HUES48 (cell line): Measurements from ENCODE around the gene ARL4A.
A peak's percentile ranks its signal among the peaks of the same experiment; 100 is the strongest.

ENCODE experiments used
- H3K27ac ChIP-seq: one replicate; pipeline ENCODE4 v1.7.0; 2013; ENCODE audit warnings: low read depth, low read length, inconsistent platforms
- H3K27me3 ChIP-seq: 2 replicates; pipeline ENCODE4 v1.6.1; 2013; ENCODE audit warnings: mild to moderate bottlenecking, low read length; ENCODE audit not compliant: control insufficient read depth, insufficient read depth
- H3K36me3 ChIP-seq: 2 replicates; pipeline ENCODE4 v1.6.1; 2013; ENCODE audit warnings: low read length; ENCODE audit not compliant: control insufficient read depth, insufficient read depth
- H3K4me1 ChIP-seq: 2 replicates; pipeline ENCODE4 v1.6.1; 2013; ENCODE audit warnings: mild to moderate bottlenecking, low read length; ENCODE audit not compliant: control insufficient read depth, insufficient read depth
- H3K4me3 ChIP-seq: 2 replicates; pipeline ENCODE4 v1.5.1; 2013; ENCODE audit warnings: mild to moderate bottlenecking, low read depth, low read length
- H3K9ac ChIP-seq: 2 replicates; pipeline ENCODE4 v1.6.1; 2013; ENCODE audit warnings: mild to moderate bottlenecking, low read depth, low read length, moderate library complexity
- H3K9me3 ChIP-seq: 2 replicates; pipeline ENCODE4 v1.6.1; 2013; ENCODE audit warnings: low read length; ENCODE audit not compliant: control insufficient read depth, insufficient read depth

Gene ARL4A

GRCh38 chr7:12729112-12729511 lies 41.7 kb downstream of the ARL4A start:
- H3K4me1 ChIP-seq: peaks cover 31% of the 10 kb centered on the region
- peak overlapping the region; percentile 71 for H3K27ac ChIP-seq
- H3K36me3 ChIP-seq: no peaks in the 10 kb centered on the region
- H3K27me3 ChIP-seq: no peaks in the 10 kb centered on the region
- no peak overlapping the region for H3K4me3 ChIP-seq
- no peaks in the 10 kb centered on the region for H3K9me3 ChIP-seq
- H3K9ac ChIP-seq: no peak overlapping the region

GRCh38 chr7:12730523-12730922 lies 43.1 kb downstream of the ARL4A start:
- Histone ChIP-seq H3K27me3 (no peaks in the 10 kb centered on the region), H3K9ac (peak overlapping the region; percentile 7; the same call in 1 of the 2 replicates), H3K4me3 (no peak overlapping the region), H3K4me1 (peaks cover 31% of the 10 kb centered on the region), H3K36me3 (no peaks in the 10 kb centered on the region), H3K9me3 (no peaks in the 10 kb centered on the region), H3K27ac (peak overlapping the region; percentile 81)

- Histone ChIP-seq H3K9ac (peak overlapping the region; percentile 7; the same call in 1 of the 2 replicates), H3K27ac (peak overlapping the region; percentile 81), H3K4me3 (no peak overlapping the region)
These were observed 43.8 kb downstream of the ARL4A start for GRCh38 chr7:12731214-12731656.

GRCh38 chr7:12731775-12732174 lies 44.3 kb downstream of the ARL4A start:
- no peak overlapping the region for H3K9ac ChIP-seq
- H3K27me3 ChIP-seq: no peaks in the 10 kb centered on the region
- H3K27ac ChIP-seq: peak overlapping the region; percentile 34
- H3K4me3 ChIP-seq: no peak overlapping the region
- peaks cover 31% of the 10 kb centered on the region for H3K4me1 ChIP-seq
- no peaks in the 10 kb centered on the region for H3K9me3 ChIP-seq
- H3K36me3 ChIP-seq: no peaks in the 10 kb centered on the region

More at GRCh38 chr7:12731214-12731656, 43.8 kb downstream of the ARL4A start:
- no peaks in the 10 kb centered on the region for H3K9me3 ChIP-seq
- H3K4me1 ChIP-seq: peaks cover 31% of the 10 kb centered on the region
- no peaks in the 10 kb centered on the region for H3K27me3 ChIP-seq
- no peaks in the 10 kb centered on the region for H3K36me3 ChIP-seq

- H3K9ac ChIP-seq: no peak overlapping the region
- no peak overlapping the region for H3K27ac ChIP-seq
- no peaks in the 10 kb centered on the region for H3K36me3 ChIP-seq
- H3K27me3 ChIP-seq: no peaks in the 10 kb centered on the region
- no peak overlapping the region for H3K4me3 ChIP-seq
- peaks cover 31% of the 10 kb centered on the region for H3K4me1 ChIP-seq
- H3K9me3 ChIP-seq: no peaks in the 10 kb centered on the region
These were observed 45.0 kb downstream of the ARL4A start for GRCh38 chr7:12732428-12732827.

GRCh38 chr7:12735923-12736322 lies 48.5 kb downstream of the ARL4A start:
- no peak overlapping the region for H3K27ac ChIP-seq
- no peak overlapping the region for H3K4me3 ChIP-seq
- no peaks in the 10 kb centered on the region for H3K36me3 ChIP-seq
- no peaks in the 10 kb centered on the region for H3K9me3 ChIP-seq
- H3K4me1 ChIP-seq: peaks cover 9% of the 10 kb centered on the region
- H3K27me3 ChIP-seq: no peaks in the 10 kb centered on the region
- no peak overlapping the region for H3K9ac ChIP-seq

- Histone ChIP-seq H3K27me3 (no peaks in the 10 kb centered on the region), H3K9me3 (no peaks in the 10 kb centered on the region), H3K36me3 (no peaks in the 10 kb centered on the region), H3K27ac (no peak overlapping the region), H3K9ac (no peak overlapping the region), H3K4me1 (no peaks in the 10 kb centered on the region), H3K4me3 (no peak overlapping the region)
These were observed 49.9 kb downstream of the ARL4A start for GRCh38 chr7:12737373-12737772.

- H3K4me3 ChIP-seq: no peak overlapping the region
- no peak overlapping the region for H3K27ac ChIP-seq
- H3K27me3 ChIP-seq: no peaks in the 10 kb centered on the region
- no peaks in the 10 kb centered on the region for H3K36me3 ChIP-seq
- no peak overlapping the region for H3K9ac ChIP-seq
- no peaks in the 10 kb centered on the region for H3K9me3 ChIP-seq
- no peaks in the 10 kb centered on the region for H3K4me1 ChIP-seq
These were observed 50.4 kb downstream of the ARL4A start for GRCh38 chr7:12737836-12738235.

- H3K9me3 ChIP-seq: no peaks in the 10 kb centered on the region
- H3K36me3 ChIP-seq: no peaks in the 10 kb centered on the region
- no peak overlapping the region for H3K9ac ChIP-seq
- H3K27me3 ChIP-seq: no peaks in the 10 kb centered on the region
- H3K4me3 ChIP-seq: no peak overlapping the region
- H3K27ac ChIP-seq: no peak overlapping the region
- no peaks in the 10 kb centered on the region for H3K4me1 ChIP-seq
These were observed 51.2 kb downstream of the ARL4A start for GRCh38 chr7:12738665-12739064.
